Measurements from ENCODE around the gene PPP1R9A. TPM values are rescaled to one million over a fixed set of nuclear protein-coding genes. Genes with fewer than 3 reads are reported as not detected.

Gene PPP1R9A
- total RNA-seq, 1 donor from 2014 or later, result 0.79 TPM

DNA sequence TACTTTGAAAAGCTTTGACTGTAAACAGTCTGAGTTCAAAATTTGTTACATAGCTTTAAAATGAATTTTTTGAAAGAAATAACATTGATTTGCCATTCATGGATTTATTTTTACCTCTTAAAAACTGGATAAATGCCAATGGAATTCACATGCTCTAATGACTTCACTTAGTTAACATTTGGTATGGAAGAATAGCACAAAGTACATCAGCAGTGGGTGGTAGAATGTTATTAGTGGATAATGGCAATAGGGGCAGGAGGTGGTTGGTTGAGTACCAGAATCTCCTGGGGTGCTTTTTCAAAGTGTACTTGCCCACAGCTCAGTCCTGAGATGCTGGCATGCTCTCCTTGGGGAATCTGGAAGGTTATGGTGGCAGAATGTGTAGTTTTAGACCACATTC is 4.7 kb downstream of the PPP1R9A start:
- TF ChIP-seq, protein P1, sequence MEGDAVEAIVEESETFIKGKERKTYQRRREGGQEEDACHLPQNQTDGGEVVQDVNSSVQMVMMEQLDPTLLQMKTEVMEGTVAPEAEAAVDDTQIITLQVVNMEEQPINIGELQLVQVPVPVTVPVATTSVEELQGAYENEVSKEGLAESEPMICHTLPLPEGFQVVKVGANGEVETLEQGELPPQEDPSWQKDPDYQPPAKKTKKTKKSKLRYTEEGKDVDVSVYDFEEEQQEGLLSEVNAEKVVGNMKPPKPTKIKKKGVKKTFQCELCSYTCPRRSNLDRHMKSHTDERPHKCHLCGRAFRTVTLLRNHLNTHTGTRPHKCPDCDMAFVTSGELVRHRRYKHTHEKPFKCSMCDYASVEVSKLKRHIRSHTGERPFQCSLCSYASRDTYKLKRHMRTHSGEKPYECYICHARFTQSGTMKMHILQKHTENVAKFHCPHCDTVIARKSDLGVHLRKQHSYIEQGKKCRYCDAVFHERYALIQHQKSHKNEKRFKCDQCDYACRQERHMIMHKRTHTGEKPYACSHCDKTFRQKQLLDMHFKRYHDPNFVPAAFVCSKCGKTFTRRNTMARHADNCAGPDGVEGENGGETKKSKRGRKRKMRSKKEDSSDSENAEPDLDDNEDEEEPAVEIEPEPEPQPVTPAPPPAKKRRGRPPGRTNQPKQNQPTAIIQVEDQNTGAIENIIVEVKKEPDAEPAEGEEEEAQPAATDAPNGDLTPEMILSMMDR (IDR thresholded peaks at IDR 0.05; ENCODE audit: insufficient read depth, low read length, severe bottlenecking), result no peak
- no peaks in the 10 kb centered on the region for H3K36me3 ChIP-seq (ENCODE audit: control insufficient read depth, insufficient read depth, low read length)
- H3K4me3 ChIP-seq (ENCODE audit: low read depth, low read length), result no peak overlapping the region
- FAIRE-seq, result no peak
- DNase-seq (ENCODE audit: low read depth), result no peak
- H3K27me3 ChIP-seq (ENCODE audit: control insufficient read depth, insufficient read depth, low read length), result peaks cover 15% of the 10 kb centered on the region

DNA sequence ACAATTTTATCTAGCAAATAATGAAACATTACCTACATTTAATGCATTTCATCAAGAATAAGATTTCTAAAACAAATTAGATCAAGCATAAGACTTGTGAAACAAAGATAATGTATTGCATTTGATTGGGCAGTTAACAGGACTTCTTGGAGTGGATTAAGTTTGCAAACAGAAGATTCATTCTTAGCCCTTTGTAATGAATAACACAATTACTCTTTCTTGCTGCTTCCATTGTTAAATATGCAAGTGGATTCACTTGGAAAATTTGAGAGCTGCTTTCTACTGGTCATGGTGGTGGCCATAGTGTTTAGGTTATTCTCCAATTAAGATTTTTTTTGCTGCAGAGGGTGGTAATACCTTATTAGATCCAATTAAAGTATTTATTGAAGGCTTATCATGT is 6.0 kb downstream of the PPP1R9A start:
- no peak overlapping the region for H3K4me3 ChIP-seq (ENCODE audit: low read depth, low read length)
- TF ChIP-seq, protein P1 (IDR thresholded peaks at IDR 0.05; ENCODE audit: insufficient read depth, low read length, severe bottlenecking), result no peak
- FAIRE-seq, result no peak
- H3K27me3 ChIP-seq (ENCODE audit: control insufficient read depth, insufficient read depth, low read length), result peaks cover 7% of the 10 kb centered on the region
- DNase-seq (ENCODE audit: low read depth), result no peak
- H3K36me3 ChIP-seq (ENCODE audit: control insufficient read depth, insufficient read depth, low read length), result no peaks in the 10 kb centered on the region

- no peak overlapping the region for H3K4me3 ChIP-seq (ENCODE audit: low read depth, low read length)
- no peak for DNase-seq (ENCODE audit: low read depth)
- H3K27me3 ChIP-seq (ENCODE audit: control insufficient read depth, insufficient read depth, low read length), result no peaks in the 10 kb centered on the region
- FAIRE-seq, result no peak
- TF ChIP-seq, protein P1 (IDR thresholded peaks at IDR 0.05; ENCODE audit: insufficient read depth, low read length, severe bottlenecking), result no peak
- no peaks in the 10 kb centered on the region for H3K36me3 ChIP-seq (ENCODE audit: control insufficient read depth, insufficient read depth, low read length)
Measured at GRCh38 chr7:94921911-94922310, 14.5 kb downstream of the PPP1R9A start.

GRCh38 chr7:94922457-94922856 is 15.1 kb downstream of the PPP1R9A start:
- Histone ChIP-seq H3K4me3 (ENCODE audit: low read depth, low read length) (no peak overlapping the region), H3K36me3 (ENCODE audit: control insufficient read depth, insufficient read depth, low read length) (no peaks in the 10 kb centered on the region), H3K27me3 (ENCODE audit: control insufficient read depth, insufficient read depth, low read length) (no peaks in the 10 kb centered on the region)
- TF ChIP-seq, protein P1 (IDR thresholded peaks at IDR 0.05; ENCODE audit: insufficient read depth, low read length, severe bottlenecking), result no peak
- no peak for FAIRE-seq
- DNase-seq (ENCODE audit: low read depth), result no peak

GRCh38 chr7:94923412-94923811 is 16.0 kb downstream of the PPP1R9A start:
- DNase-seq (ENCODE audit: low read depth) (no peak), FAIRE-seq (no peak)
- Histone ChIP-seq H3K4me3 (ENCODE audit: low read depth, low read length) (no peak overlapping the region), H3K27me3 (ENCODE audit: control insufficient read depth, insufficient read depth, low read length) (no peaks in the 10 kb centered on the region), H3K36me3 (ENCODE audit: control insufficient read depth, insufficient read depth, low read length) (no peaks in the 10 kb centered on the region)
- TF ChIP-seq, protein P1 (IDR thresholded peaks at IDR 0.05; ENCODE audit: insufficient read depth, low read length, severe bottlenecking), result no peak

DNA sequence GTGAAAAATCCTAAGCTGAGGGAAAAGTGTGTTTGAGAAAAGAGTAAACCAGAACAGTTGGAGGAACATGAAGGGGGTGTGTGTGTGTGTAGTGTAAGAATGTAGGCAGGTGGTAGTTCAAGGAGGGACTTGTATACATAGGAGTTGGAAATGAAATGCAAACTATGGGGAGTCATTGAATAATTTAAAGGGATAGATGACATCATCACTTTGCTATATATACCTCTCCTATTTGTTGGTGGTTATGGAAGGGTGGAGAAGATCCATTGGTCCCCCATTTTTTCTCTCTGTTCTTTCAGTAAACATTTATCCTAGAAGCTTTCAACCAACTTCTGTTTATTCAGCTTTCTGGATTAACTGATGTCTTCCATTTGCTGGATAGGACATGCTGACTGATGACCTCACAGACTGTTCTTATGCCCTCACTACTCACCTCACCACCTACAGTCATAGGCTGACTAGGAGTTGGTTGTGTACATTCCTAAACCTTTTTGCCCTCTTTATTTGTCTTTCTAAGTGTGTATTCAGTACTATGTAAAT is 20.8 kb downstream of the PPP1R9A start:
- Histone ChIP-seq H3K4me3 (ENCODE audit: low read depth, low read length) (no peak overlapping the region), H3K27me3 (ENCODE audit: control insufficient read depth, insufficient read depth, low read length) (no peaks in the 10 kb centered on the region), H3K36me3 (ENCODE audit: control insufficient read depth, insufficient read depth, low read length) (no peaks in the 10 kb centered on the region)
- TF ChIP-seq, protein P1 (IDR thresholded peaks at IDR 0.05; ENCODE audit: insufficient read depth, low read length, severe bottlenecking), result no peak
- DNase-seq (ENCODE audit: low read depth), result no peak
- FAIRE-seq, result no peak

Measured in bronchial epithelial cell (primary cell).